GM12801 (cell line): Measurements from ENCODE around the gene PDGFC.

Experiments
- CTCF ChIP-seq: IDR thresholded peaks from one replicate; pipeline ENCODE4 v1.5.1; 2011; ENCODE audit warnings: control low read depth; ENCODE audit not compliant: insufficient read length; ENCODE audit errors: extremely low read depth

PDGFC gene

GRCh38 chr4:156805696-156806095 lies 165.9 kb downstream of the PDGFC start:
- TF ChIP-seq CTCF, result no peak

- TF ChIP-seq CTCF, result no peak
Observed at GRCh38 chr4:156803056-156803455, 168.5 kb downstream of the PDGFC start.

- no peak for TF ChIP-seq CTCF
Observed at GRCh38 chr4:156800463-156800862, 171.1 kb downstream of the PDGFC start.

- no peak for TF ChIP-seq CTCF
Observed at GRCh38 chr4:156799121-156799589, 172.4 kb downstream of the PDGFC start.

GRCh38 chr4:156798438-156798837 lies 173.2 kb downstream of the PDGFC start:
- TF ChIP-seq CTCF, result no peak

GRCh38 chr4:156797206-156797605 lies 174.4 kb downstream of the PDGFC start:
- TF ChIP-seq CTCF, result no peak

- TF ChIP-seq CTCF, result no peak
Observed at GRCh38 chr4:156795727-156796126, 175.9 kb downstream of the PDGFC start.

- no peak for TF ChIP-seq CTCF
Observed at GRCh38 chr4:156794863-156795262, 176.7 kb downstream of the PDGFC start.
